GM12892 (cell line): ENCODE measurements around the gene SCP2.
"Not testable (repeated sequence)": the region's sequence is repeated elsewhere in the genome, so short reads cannot be mapped to it uniquely, and the experiment has no call there.

ENCODE experiments used
- POLR2A ChIP-seq: IDR thresholded peaks from 2 replicates; pipeline ENCODE4 v1.6.1; 2011; ENCODE audit warnings: low read depth, low read length, control low read depth
- POLR2AphosphoS5 ChIP-seq: IDR thresholded peaks from 2 replicates; pipeline ENCODE4 v1.6.1; 2011; ENCODE audit warnings: low read depth, low read length, control low read depth
- TAF1 ChIP-seq: IDR thresholded peaks from 2 replicates; pipeline ENCODE4 v1.6.1; 2011; ENCODE audit warnings: low read depth, mild to moderate bottlenecking, control low read depth, low read length, borderline replicate concordance

GRCh38 chr1:52969234-52969633 lies 42.2 kb downstream of the SCP2 start:
- not testable (repeated sequence) for TF ChIP-seq POLR2A, POLR2AphosphoS5, TAF1
